ENCODE data around the gene NOXA1. TPM values are rescaled to one million over a fixed set of nuclear protein-coding genes. Genes with fewer than 3 reads are reported as not detected.
A peak's percentile ranks its signal among the peaks of the same experiment; 100 is the strongest.

The NOXA1 gene, protein sequence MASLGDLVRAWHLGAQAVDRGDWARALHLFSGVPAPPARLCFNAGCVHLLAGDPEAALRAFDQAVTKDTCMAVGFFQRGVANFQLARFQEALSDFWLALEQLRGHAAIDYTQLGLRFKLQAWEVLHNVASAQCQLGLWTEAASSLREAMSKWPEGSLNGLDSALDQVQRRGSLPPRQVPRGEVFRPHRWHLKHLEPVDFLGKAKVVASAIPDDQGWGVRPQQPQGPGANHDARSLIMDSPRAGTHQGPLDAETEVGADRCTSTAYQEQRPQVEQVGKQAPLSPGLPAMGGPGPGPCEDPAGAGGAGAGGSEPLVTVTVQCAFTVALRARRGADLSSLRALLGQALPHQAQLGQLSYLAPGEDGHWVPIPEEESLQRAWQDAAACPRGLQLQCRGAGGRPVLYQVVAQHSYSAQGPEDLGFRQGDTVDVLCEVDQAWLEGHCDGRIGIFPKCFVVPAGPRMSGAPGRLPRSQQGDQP
- total RNA-seq, result 6.5 TPM
- long read RNA-seq, partial matches to known transcripts, result 5 of 19 reads
- long read RNA-seq, other reads (novel, unspliced or antisense), result 14 of 19 reads

DNA sequence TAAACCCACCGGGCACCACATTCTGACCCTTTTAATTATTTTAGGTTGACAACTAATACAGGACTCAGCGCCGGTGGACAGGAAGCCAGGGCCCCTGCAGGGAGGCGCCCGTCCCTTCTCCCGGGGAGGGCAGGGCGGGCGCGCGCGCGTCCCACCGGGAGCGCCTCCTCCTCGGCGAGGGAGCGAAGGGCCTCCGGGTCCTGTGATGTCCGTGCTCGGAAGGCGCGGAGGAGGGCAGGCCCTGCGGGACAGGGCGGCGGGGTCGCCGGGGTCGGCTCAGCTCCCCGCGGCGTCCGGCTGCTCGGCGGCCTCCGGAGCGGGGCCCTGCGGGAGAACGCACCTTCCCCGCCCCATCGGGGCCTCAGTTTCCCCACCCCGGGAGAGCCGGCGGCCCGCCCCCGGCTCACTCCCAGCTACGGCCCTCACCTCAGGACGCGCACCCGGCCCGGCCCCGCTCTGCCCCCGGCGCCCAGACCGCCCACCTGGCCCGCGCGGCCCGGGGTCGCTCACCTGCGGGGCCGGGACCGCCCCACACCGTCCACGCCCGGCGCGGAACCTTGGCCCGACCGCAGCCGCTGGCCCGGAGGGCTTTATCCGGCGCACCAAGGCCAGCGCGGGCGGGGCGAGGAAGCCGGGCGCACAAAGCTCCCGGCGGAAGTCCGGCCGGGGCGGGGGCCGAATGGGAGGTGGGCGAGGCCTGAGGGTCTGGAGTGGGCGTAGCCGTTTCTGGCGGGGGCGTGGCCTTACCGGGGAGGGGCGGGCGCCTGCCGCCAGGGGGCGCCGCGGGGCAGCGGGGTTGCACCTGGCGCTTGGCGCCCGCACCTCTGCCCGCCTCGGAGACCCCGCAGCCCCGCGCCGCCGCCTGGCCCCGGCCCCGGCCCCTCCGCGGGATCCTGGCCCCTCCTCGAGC is at the start of gene NOXA1, which contains the start of gene EXD3:
Gene NOXA1, plus strand, starts transcription at position 790 of the 910 bp plus-strand sequence. CDS start 137 bp downstream, outside the sequence.
Gene EXD3, minus strand, starts transcription at position 559 of the 910 bp plus-strand sequence. CDS start 27,805 bp downstream, outside the sequence.
- H3K4me1 ChIP-seq, result peaks cover 13% of the 10 kb centered on the region
- peak within 1 kb of the TSS; percentile 88 for H3K4me3 ChIP-seq
- intact Hi-C loops (cut with DNase I), result no loop called here
- no peaks in the 10 kb centered on the region for H3K27me3 ChIP-seq
- H3K9me3 ChIP-seq, result no peaks in the 10 kb centered on the region
- DNase-seq (peak; percentile 98), ATAC-seq (peak; percentile 97)
- H3K36me3 ChIP-seq, result no peaks in the 10 kb centered on the region
- TF ChIP-seq, protein P1, sequence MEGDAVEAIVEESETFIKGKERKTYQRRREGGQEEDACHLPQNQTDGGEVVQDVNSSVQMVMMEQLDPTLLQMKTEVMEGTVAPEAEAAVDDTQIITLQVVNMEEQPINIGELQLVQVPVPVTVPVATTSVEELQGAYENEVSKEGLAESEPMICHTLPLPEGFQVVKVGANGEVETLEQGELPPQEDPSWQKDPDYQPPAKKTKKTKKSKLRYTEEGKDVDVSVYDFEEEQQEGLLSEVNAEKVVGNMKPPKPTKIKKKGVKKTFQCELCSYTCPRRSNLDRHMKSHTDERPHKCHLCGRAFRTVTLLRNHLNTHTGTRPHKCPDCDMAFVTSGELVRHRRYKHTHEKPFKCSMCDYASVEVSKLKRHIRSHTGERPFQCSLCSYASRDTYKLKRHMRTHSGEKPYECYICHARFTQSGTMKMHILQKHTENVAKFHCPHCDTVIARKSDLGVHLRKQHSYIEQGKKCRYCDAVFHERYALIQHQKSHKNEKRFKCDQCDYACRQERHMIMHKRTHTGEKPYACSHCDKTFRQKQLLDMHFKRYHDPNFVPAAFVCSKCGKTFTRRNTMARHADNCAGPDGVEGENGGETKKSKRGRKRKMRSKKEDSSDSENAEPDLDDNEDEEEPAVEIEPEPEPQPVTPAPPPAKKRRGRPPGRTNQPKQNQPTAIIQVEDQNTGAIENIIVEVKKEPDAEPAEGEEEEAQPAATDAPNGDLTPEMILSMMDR (IDR thresholded peaks at IDR 0.05), result peak; percentile 41
- H3K27ac ChIP-seq, result peak within 1 kb of the TSS; percentile 79

GRCh38 chr9:137373611-137373980 is 49.6 kb upstream of the NOXA1 start:
- Histone ChIP-seq H3K9me3 (no peaks in the 10 kb centered on the region), H3K36me3 (no peaks in the 10 kb centered on the region), H3K4me3 (no peak overlapping the region), H3K4me1 (no peaks in the 10 kb centered on the region), H3K27me3 (no peaks in the 10 kb centered on the region), H3K27ac (no peak overlapping the region)
- TF ChIP-seq, protein P1 (IDR thresholded peaks at IDR 0.05), result no peak
- ATAC-seq (no peak), DNase-seq (no peak)
- intact Hi-C loops (cut with DNase I), result no loop called here

DNA sequence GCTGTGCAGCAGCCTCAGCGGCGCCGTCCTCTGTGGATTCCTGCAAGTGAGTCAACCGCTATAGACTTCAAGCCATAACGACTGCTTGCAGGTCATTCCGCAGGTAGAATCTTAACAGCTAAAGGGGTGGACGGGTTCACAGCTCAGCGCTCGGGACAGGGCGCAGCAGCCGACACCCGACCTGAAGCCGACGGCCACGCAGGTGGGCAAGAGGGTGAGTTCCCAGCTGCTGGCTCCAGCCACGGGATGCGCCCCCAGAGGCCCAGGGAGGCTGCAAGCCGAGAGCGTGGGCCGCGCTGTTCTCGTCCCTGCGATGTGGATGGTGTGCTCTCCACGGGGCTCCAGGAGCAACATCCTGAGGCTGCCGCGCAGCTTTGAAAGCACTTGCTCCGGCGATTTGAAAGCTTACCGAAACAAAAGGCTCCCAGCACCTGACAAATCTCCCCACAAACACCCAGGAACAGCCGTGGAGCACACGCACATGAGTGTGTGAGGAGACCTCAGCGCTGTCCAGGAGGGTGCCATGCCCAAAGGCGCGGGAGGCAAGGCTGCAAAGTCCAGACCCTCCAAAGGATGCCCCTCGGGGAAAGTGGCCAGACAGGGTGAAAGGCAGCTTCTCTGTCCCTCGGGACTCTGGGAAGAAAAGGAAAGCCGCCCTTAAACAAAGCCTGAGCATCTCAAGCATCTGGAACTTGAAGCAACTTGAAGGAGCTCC is 48.9 kb upstream of the NOXA1 start:
- H3K27ac ChIP-seq, result no peak overlapping the region
- no peak for DNase-seq
- H3K9me3 ChIP-seq, result no peaks in the 10 kb centered on the region
- TF ChIP-seq, protein P1 (IDR thresholded peaks at IDR 0.05), result no peak
- intact Hi-C loops (cut with DNase I), result no loop called here
- no peak for ATAC-seq
- H3K36me3 ChIP-seq, result no peaks in the 10 kb centered on the region
- no peaks in the 10 kb centered on the region for H3K27me3 ChIP-seq
- H3K4me1 ChIP-seq, result no peaks in the 10 kb centered on the region
- no peak overlapping the region for H3K4me3 ChIP-seq

DNA sequence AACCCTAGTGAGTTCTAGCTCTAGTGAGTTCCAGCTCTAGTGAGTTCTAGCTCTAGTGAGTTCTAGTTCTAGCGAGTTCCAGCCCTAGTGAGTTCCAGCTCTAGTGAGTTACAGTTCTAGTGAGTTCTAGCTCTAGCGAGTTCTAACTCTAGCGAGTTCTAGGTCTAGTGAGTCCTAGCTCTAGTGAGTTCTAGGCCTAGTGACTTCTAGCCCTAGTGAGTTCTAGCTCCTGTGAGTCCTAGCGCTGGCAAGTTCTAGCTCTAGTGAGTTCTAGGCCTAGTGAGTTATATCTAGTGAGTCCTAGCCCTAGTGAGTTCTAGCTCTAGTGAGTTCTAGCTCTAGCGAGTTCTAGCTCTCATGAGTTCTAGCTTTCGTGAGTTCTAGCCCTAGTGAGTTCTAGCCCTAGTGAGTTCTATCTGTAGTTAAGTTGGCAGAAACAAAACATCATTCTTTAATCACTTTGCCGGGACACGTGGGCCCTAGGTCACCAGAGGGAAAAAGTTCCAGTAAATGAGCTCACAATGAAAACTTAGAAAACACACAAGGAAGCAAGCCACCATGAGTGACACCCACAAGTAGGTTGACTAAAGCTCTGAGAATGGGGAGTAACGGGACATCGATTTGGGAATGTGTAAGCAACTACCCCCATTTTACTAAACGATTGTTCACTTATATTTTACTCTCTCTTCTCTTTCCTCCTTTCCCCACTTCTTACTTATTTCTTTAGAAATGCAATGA is 47.7 kb upstream of the NOXA1 start:
- DNase-seq (no peak), ATAC-seq (no peak)
- Histone ChIP-seq H3K4me3 (no peak overlapping the region), H3K27ac (no peak overlapping the region), H3K9me3 (no peaks in the 10 kb centered on the region), H3K27me3 (no peaks in the 10 kb centered on the region), H3K4me1 (no peaks in the 10 kb centered on the region), H3K36me3 (no peaks in the 10 kb centered on the region)
- intact Hi-C loops (cut with DNase I), result no loop called here
- TF ChIP-seq, protein P1 (IDR thresholded peaks at IDR 0.05), result no peak

Data from upper lobe of right lung (tissue), 1 donor.